Hematopoietic multipotent progenitor cell (in vitro differentiated cells): ENCODE data around the gene ARHGDIA. TPM values are rescaled to one million over a fixed set of nuclear protein-coding genes. Genes with fewer than 3 reads are reported as not detected.

Experiments used
- DNase-seq, 3 donors: peaks; one replicate each; pipeline ENCODE4 v3.0.0-alpha.2; 2011 to 2015; ENCODE audit warnings: low read depth in 2 of 3, low spot score in 2 of 3
- total RNA-seq: library from RNA; depleted of rRNA; stranded (reverse); fragments of >200 nt; gene quantifications from one replicate; pipeline ENCODE4 v1.2.3, GENCODE V29; 2012

The ARHGDIA gene
- total RNA-seq, 1 donor: 206 TPM

DNA sequence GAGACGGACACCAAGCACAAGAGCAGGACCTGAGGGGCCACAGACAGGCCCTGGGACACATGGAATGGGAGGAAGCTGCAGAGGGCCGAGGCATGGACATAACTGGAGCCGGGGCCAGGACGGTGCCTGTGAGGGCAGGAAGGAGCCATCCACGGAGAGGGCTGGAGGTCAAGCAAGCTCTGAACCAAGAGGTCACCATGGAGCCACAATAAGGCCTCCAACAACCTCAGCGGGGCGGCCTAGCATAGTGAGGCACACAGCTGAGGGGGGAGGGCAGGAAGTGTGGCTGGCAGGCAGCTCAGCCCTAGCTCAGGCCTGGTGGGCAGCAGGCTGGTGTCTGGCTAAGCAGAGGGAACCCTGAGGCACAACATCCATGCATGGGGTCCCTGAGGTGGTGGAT, 42.5 kb downstream of the ARHGDIA start:
- no peak for DNase-seq

DNA sequence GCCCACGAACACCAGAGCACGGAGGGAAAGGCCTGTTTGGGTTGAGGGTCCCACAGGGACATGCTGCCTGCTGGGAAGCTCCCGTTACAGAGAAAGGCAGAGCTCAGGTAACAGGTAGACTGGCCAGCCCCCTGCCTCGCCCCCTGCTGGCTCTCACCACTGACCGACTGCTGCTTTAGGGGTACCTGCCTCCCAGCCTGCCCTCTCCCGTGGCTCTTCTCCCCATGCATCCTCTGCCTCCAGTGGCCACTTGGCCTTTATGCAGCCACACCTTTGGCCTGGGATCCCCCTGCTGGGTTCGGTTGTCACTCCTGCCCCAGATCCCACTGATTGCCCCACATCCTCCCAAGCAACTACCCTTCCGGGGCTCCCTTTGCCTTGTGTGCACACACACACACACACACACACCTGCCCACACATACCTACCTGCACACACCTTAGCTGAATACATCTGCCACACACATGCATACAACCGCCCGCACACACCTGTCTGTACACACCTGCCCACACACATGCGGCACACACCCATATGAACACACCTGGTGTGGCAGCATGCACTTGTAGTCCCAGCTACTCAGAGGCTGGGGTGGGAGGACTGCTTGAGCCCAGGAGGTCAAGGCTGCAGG, 45.2 kb downstream of the ARHGDIA start:
- DNase-seq: no peak

DNA sequence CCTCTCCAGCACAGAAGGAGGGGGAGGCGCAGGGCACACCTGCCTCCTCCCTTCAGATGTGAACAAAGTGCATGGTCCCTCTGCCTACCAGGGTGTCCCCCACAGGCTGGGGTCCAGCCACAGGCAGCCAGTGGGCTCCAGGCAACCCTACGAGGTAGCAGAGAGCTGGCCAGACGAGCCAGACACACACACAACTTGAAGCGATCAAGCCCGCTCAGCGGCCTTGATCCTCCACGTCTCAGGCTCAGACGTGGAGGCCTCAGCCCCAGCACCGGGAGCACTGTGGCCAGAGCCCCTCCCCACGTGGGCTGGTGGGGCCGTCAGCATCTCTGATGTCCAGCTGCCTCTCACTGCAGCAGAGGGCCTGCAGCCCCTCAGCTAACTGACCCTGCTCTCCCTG, 46.5 kb downstream of the ARHGDIA start:
- DNase-seq: no peak

DNA sequence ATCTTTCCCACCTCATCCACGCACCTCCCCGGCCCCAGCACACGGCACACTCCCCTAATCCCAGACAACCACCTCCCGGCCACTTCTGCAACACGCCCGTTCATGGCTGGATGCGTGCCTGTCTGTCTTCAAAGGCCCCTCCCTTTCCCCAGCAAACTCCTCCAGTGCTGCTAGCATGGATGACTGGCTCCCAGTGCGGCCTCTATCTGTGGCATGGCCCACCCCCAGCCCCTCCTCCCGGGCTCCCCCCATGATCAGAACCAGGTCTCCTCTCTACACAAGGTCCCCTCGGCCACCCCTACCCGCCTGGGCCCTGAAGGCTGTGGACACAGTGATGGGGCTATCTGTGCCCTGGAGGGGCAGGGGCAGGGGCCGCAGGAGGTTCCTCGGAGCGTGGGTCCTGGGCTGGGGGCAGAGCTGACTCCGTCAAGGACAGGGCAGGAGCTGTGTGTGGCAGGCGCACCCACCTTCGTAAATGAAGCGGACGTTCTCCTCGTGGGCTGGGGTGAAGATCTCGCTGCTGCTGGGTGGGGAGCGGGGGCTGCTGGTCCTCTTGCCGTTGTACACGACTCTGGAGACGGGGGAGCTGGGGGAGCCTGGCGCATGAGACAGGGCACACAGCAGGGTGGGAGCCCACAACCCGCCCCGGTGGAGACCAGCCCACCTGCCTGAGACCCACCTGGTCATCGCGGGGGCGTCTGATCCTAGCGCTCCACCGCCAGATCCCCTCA, 47.2 kb downstream of the ARHGDIA start:
- DNase-seq: no peak

DNA sequence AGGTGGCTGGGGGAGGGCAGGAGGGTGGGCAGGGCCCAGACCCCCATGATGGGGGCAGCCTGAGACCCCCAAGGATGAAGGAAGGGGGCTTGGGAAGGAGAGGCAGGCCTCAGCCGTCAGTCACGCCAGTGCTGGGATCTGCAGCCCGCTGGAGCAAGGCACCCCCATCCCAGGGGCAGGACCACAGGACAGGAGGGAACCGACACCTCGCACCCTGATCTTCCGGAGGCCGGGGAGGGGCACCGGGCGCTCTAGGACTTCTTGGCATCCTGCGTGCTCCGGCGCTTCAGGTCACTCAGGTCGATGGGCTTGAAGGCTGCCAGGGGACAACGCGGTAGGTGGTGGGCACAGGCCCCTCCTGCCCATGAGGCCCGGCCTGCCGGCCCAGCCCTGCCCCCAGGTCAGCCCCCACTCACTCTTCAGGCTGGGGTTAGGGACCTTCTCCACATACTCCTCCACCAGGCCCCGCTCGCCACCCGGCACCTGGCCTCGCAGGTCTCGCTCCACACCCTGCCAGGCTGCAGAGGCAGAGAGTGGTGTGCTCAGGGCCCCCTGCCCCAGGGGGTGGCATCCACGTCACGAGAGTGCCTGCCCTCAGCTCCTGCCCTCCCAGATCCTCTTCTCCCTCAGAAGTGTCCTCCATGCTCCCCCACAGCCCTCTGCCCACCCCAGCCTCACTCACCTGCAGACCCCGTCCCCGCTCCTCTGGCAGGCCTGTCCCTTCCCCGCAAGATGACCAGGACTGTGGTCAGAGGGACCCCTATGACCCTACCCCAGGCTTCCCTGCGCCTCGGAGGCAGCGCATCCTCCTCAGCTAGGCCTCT, 47.9 kb downstream of the ARHGDIA start:
- no peak for DNase-seq

DNA sequence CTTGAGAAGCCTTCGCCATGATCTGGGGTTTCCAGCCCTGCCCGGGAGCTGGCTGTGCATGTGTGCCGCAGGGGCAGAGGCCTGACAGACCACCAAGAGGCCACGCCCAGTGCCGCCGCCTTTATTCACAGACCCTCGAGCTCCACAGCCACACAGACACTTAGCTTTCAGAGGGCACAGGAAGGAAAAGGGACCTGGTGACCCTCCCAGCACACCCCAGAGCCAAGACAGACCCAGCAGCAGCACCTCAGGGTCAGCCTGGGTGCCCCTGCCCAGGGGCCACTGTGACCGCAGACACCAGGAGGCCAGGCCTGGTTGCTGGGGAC, 48.9 kb downstream of the ARHGDIA start:
- no peak for DNase-seq

DNA sequence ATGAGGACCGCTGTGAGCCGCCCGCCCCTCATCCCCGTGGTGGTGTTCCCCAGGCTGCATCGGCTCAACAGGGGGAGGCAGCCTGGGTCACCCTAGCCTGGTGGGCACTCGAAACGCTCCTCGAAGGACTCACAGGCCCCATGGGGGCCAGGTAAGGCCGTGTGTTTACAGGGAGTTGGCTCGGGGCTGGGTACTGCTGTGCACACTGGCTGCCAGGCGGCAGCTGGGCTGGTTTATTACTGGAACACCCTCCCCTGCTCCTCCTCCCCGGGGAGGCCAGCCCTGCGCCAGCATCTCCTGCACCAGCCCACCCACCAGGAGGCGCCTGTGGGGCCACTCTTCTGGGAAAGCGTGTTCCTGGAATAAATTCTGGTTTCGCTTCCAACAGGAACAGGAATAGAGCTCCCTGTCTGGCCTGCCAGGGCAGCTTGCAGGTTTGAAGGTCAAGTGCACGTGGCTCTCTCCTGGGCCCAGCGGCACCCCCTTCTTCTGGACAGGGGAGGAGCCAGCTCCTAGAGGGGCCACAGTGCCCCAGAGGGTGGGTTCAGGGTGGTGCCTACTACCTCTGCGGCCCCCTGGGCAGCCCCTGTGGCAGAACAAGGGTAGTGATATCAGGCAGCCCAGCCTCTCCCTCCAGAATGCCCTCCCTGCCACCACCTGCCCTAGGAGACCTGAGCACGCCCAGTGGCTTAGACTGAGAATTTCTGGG, 49.4 kb downstream of the ARHGDIA start:
- DNase-seq: no peak

DNA sequence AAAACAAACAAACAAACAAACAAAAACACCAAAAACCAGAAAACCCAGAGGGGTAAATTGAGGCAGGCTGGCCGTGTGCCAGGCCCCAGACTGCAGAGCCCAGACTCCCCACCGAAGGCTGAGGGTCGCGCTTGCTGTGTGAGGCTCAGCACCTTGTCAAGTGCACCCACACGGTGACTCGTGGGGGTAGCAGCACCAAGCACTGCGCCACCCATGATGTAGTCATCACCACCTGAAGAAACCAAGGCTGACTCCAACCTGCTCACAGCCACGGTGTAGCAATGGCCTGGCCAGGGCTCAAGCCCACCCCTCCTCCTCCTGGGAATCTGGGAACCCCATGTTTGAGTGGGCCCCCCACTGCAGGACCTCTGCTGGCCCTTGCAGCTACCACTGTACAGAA, 50.0 kb downstream of the ARHGDIA start:
- no peak for DNase-seq

DNA sequence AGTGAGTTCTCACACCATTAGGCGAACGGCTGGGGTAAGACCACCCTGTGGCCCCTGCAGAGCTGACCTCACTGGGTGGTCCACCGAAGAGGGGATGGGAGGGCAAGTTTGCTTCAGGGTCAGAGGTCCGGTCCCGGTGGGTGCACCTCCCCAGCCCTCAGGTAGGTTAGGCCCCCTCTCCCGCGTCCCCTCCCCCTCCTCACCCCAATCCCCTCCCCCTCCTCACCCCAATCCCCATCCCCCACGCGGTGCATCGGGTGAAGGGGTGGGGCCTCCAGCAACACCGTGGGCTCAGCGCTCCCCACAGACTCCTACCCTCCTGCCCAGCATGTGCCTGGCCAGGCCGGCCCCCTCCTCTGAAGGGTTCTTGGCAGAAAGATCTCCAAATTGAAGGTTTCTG, 51.4 kb downstream of the ARHGDIA start:
- DNase-seq: no peak

DNA sequence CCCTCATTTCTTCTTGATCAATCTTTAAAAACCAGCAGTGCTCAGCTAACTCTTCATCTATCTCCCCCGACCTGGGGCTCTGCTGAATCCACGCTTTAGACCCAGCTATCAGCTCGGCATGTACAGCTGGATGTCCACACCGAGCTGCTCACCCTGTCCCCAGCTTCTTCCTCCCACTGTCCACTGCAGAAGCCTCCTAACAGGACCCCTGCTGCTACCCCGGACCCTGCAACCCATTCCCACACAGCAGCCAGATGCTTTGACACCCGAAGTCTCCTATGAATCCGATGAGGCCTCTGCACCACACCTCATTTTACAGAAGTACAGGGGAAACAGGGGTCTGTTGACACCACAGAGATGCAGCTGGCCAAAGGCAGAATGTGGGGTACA, 53.4 kb downstream of the ARHGDIA start:
- no peak for DNase-seq

Other genes with a start within 250 kb of the ARHGDIA start
- 63.8 TPM for gene NPLOC4, start 234.2 kb downstream of the ARHGDIA start, total RNA-seq
- gene TSPAN10, start 234.1 kb downstream of the ARHGDIA start, total RNA-seq: 0.27 TPM
- gene PDE6G, start 214.8 kb downstream of the ARHGDIA start, total RNA-seq: 14.8 TPM
- gene OXLD1, start 204.7 kb downstream of the ARHGDIA start, total RNA-seq: 80.0 TPM
- gene CCDC137, start 204.6 kb downstream of the ARHGDIA start, total RNA-seq: 8.3 TPM
- gene ARL16, start 187.5 kb downstream of the ARHGDIA start, total RNA-seq: 27.5 TPM
- 82.9 TPM for gene HGS, start 187.3 kb downstream of the ARHGDIA start, total RNA-seq
- 11.6 TPM for gene MRPL12, start 168.0 kb downstream of the ARHGDIA start, total RNA-seq
- 11.6 TPM for gene SLC25A10, start 159.1 kb downstream of the ARHGDIA start, total RNA-seq
- gene GCGR, start 67.2 kb downstream of the ARHGDIA start, total RNA-seq: not detected
- 65.2 TPM for gene MCRIP1, start 38.0 kb downstream of the ARHGDIA start, total RNA-seq
- gene PPP1R27, start 36.3 kb downstream of the ARHGDIA start, total RNA-seq: 1.3 TPM
- gene P4HB, start 10.8 kb downstream of the ARHGDIA start, total RNA-seq: 277 TPM
- gene ALYREF, start 20.2 kb upstream of the ARHGDIA start, total RNA-seq: 145 TPM
- 131 TPM for gene ANAPC11, start 20.4 kb upstream of the ARHGDIA start, total RNA-seq
- gene NPB, start 30.9 kb upstream of the ARHGDIA start, total RNA-seq: 0.54 TPM
- gene PCYT2, start 40.1 kb upstream of the ARHGDIA start, total RNA-seq: 43.9 TPM
- gene SIRT7, start 46.8 kb upstream of the ARHGDIA start, total RNA-seq: 31.2 TPM
- 29.6 TPM for gene MAFG, start 56.4 kb upstream of the ARHGDIA start, total RNA-seq
- 26.4 TPM for gene PYCR1, start 66.0 kb upstream of the ARHGDIA start, total RNA-seq
- not detected for gene MYADML2, start 75.9 kb upstream of the ARHGDIA start, total RNA-seq
- gene NOTUM, start 89.8 kb upstream of the ARHGDIA start, total RNA-seq: 0.27 TPM
- gene ASPSCR1, start 106.3 kb upstream of the ARHGDIA start, total RNA-seq: 28.0 TPM
- gene CENPX, start 151.5 kb upstream of the ARHGDIA start, total RNA-seq: 32.3 TPM
- gene LRRC45, start 152.0 kb upstream of the ARHGDIA start, total RNA-seq: 16.4 TPM
- 18.9 TPM for gene RAC3, start 160.3 kb upstream of the ARHGDIA start, total RNA-seq
- gene DCXR, start 166.4 kb upstream of the ARHGDIA start, total RNA-seq: 57.9 TPM
- 37.2 TPM for gene RFNG, start 180.5 kb upstream of the ARHGDIA start, total RNA-seq
- gene GPS1, start 180.6 kb upstream of the ARHGDIA start, total RNA-seq: 138 TPM
- gene DUS1L, start 194.5 kb upstream of the ARHGDIA start, total RNA-seq: 98.0 TPM
- gene FASN, start 226.9 kb upstream of the ARHGDIA start, total RNA-seq: 80.8 TPM